HepG2 (cell line): ENCODE results near the gene INO80E. TPM values are rescaled to one million over a fixed set of nuclear protein-coding genes. Genes with fewer than 3 reads are reported as not detected.
A peak's percentile ranks its signal among the peaks of the same experiment; 100 is the strongest.

ENCODE experiments used
- ARNT ChIP-seq: fragments of 450-650 bp; IDR thresholded peaks from 2 replicates; pipeline ENCODE4 v1.6.1; 2017
- CHCHD3 ChIP-seq: sonication (generic); formaldehyde crosslinking; IDR thresholded peaks from 2 replicates; pipeline ENCODE4 v1.8.0; 2022; ENCODE audit warnings: mild to moderate bottlenecking, missing genetic modification reagents, moderate library complexity
- DBP ChIP-seq: sonication (generic); formaldehyde crosslinking; IDR thresholded peaks from 2 replicates; pipeline ENCODE4 v1.4.0; 2020; ENCODE audit warnings: missing genetic modification reagents; ENCODE audit errors: not compliant biosample characterization
- FUBP1 ChIP-seq: sonication (generic); formaldehyde crosslinking; IDR thresholded peaks from 2 replicates; pipeline ENCODE4 v1.5.1; 2020; ENCODE audit warnings: missing genetic modification reagents, mild to moderate bottlenecking, borderline replicate concordance
- GATA4 ChIP-seq: sonication (generic); IDR thresholded peaks from 2 replicates; pipeline ENCODE4 v1.6.1; 2016; ENCODE audit warnings: antibody characterized with exemption, low read depth, borderline replicate concordance
- IKZF1 ChIP-seq: fragments of 450-650 bp; IDR thresholded peaks from 2 replicates; pipeline ENCODE4 v1.7.1; 2016
- ISL2 ChIP-seq: sonication (generic); formaldehyde crosslinking; IDR thresholded peaks from 2 replicates; pipeline ENCODE4 v1.5.0; 2020; ENCODE audit warnings: missing genetic modification reagents
- KDM5B ChIP-seq: sonication (generic); formaldehyde crosslinking; IDR thresholded peaks from 2 replicates; pipeline ENCODE4 v1.4.0; 2020; ENCODE audit warnings: missing genetic modification reagents, mild to moderate bottlenecking, borderline replicate concordance
- KLF13 ChIP-seq: sonication (generic); formaldehyde crosslinking; IDR thresholded peaks from 2 replicates; pipeline ENCODE4 v1.4.0; 2020; ENCODE audit warnings: mild to moderate bottlenecking, missing genetic modification reagents
- MED13 ChIP-seq: sonication (generic); formaldehyde crosslinking; IDR thresholded peaks from 2 replicates; pipeline ENCODE4 v1.5.0; 2020; ENCODE audit warnings: missing genetic modification reagents
- PLSCR1 ChIP-seq: sonication (generic); formaldehyde crosslinking; IDR thresholded peaks from 2 replicates; pipeline ENCODE4 v1.5.0; 2020; ENCODE audit warnings: missing genetic modification reagents, mild to moderate bottlenecking, borderline replicate concordance
- ZBTB4 ChIP-seq: sonication (generic); formaldehyde crosslinking; IDR thresholded peaks from 2 replicates; pipeline ENCODE4 v1.4.0; 2020; ENCODE audit warnings: missing genetic modification reagents, mild to moderate bottlenecking, borderline replicate concordance
- ZFP41 ChIP-seq: sonication (generic); formaldehyde crosslinking; IDR thresholded peaks from 2 replicates; pipeline ENCODE4 v1.4.0; 2020; ENCODE audit warnings: mild to moderate bottlenecking, missing genetic modification reagents, borderline replicate concordance
- ZFP91 ChIP-seq: sonication (generic); formaldehyde crosslinking; IDR thresholded peaks from 2 replicates; pipeline ENCODE4 v1.9.0; 2022; ENCODE audit warnings: missing genetic modification reagents, mild to moderate bottlenecking, borderline replicate concordance
- ZNF281 ChIP-seq: sonication (generic); formaldehyde crosslinking; IDR thresholded peaks from 2 replicates; pipeline ENCODE4 v1.4.0; 2020; ENCODE audit warnings: missing genetic modification reagents, borderline replicate concordance
- ZNF547 ChIP-seq: sonication (generic); formaldehyde crosslinking; IDR thresholded peaks from 2 replicates; pipeline ENCODE4 v1.5.1; 2020; ENCODE audit warnings: mild to moderate bottlenecking, missing genetic modification reagents
- polyA plus RNA-seq, 8 experiments: library from polyadenylated mRNA; depleted of rRNA in 3 of 8; stranded (reverse) in 7 of 8; unstranded in 1 of 8; fragments of >200 nt; fragmentation: Illumina TruSeq in 4 of 8; extraction: Trizol in 4 of 8; gene quantifications; 2 replicates each; pipeline versions ENCODE4 v1.2.1 to v1.2.3, GENCODE V29; 2011 to 2016; ENCODE audit warnings: low read depth in 4 of 8, missing spikeins in 1 of 8, mixed read lengths in 1 of 8; ENCODE audit not compliant: insufficient read depth in 1 of 8
- total RNA-seq, 5 experiments: library from RNA; depleted of rRNA; stranded (reverse); fragments of >200 nt; fragmentation: Illumina TruSeq; extraction: Trizol; gene quantifications; 2 replicates each; pipeline ENCODE4 v1.2.3, GENCODE V29; 2016; ENCODE audit warnings: low read depth in 1 of 5

The INO80E gene
- total and polyA plus RNA-seq, 2 of the 13 experiments (the other 11 are each of a cell fraction or from before 2014, with no cell fraction given) = 25.8 to 45.6 TPM

- TF ChIP-seq DBP (CRISPR knock-in tag) (no peak), ISL2 (CRISPR knock-in tag) (peak; percentile 88), ZFP41 (CRISPR knock-in tag) (no peak; the same call in 1 of the 2 replicates), ZFP91 (CRISPR knock-in tag) (peak; percentile 93), MED13 (CRISPR knock-in tag) (no peak), ZNF547 (CRISPR knock-in tag) (peak; percentile 84), CHCHD3 (0 out of 2 replicates have a peak, but pooled peaks have one; percentile 50), KDM5B (peak; percentile 89), ZNF281 (CRISPR knock-in tag) (no peak), KLF13 (CRISPR knock-in tag) (no peak), ARNT (no peak), IKZF1 (no peak), FUBP1 (no peak; the same call in 1 of the 2 replicates), GATA4 (peak; percentile 75), ZBTB4 (CRISPR knock-in tag) (peak; percentile 72; the same call in 1 of the 2 replicates), PLSCR1 (CRISPR knock-in tag) (no peak)
Observed at GRCh38 chr16:29973384-29974246, 22.4 kb upstream of the INO80E start, which contains the start of gene TAOK2 (continued).
